HG03575 (cell line): Measurements from ENCODE around the gene LAMA5.

ENCODE experiments used
- ATAC-seq: cut with Tn5 transposase; IDR thresholded peaks from one replicate; pipeline ENCODE4 v1.9.1; 2021; ENCODE audit not compliant: unreplicated experiment, insufficient number of reproducible peaks, low FRiP score; ENCODE audit errors: extremely low read depth

The LAMA5 gene

GRCh38 chr20:62367136-62367632 is at the start of gene LAMA5:
Gene LAMA5, minus strand, starts transcription at chr20:62367312. Its CDS starts 67 bp downstream, at chr20:62367245.
- ATAC-seq, result no peak

GRCh38 chr20:62415354-62416111 is 48.4 kb upstream of the LAMA5 start:
- no peak for ATAC-seq

GRCh38 chr20:62413896-62414481 is 46.9 kb upstream of the LAMA5 start:
- ATAC-seq, result no peak

GRCh38 chr20:62413025-62413570 is 46.0 kb upstream of the LAMA5 start:
- no peak for ATAC-seq

DNA sequence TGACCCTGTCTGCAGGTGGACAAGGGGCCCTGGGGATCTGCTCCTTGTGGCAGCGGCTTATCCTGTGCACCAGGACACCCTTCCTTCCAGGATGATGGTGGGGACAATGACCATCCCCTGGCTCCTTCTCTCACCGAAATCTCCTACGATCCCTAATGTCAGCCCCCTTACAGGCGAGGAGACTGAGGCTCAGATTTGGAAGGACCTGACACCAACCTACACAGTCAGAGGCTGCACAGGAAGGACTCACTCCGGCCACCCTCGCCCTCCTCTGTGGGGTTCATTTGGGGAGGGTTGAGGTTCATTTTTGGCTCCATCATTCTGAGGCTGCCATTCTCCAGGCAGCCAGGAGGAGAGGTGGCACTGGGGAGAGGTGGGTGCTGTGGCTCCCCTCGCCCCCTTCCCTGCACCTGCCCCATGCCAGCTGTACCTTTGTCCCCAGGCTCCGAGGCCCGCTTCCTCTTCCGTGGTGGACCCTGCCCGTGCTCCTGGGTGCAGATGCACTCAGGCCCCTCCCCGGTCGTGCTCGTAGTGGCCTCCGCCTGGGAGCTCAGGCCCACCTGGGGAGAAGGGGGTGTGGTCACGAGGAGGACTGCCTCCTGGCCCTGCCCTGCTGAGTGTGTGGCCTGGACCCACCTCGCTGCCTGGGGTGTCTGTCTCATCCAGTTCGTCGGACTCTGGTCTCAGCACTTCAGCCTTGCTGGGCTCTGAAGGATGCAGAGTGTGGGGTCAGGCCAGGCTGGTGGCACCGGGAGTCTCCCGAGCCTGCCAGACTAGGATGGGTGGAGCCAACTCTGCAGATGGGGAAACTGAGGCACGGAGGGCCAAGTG is 45.3 kb upstream of the LAMA5 start:
- no peak for ATAC-seq

DNA sequence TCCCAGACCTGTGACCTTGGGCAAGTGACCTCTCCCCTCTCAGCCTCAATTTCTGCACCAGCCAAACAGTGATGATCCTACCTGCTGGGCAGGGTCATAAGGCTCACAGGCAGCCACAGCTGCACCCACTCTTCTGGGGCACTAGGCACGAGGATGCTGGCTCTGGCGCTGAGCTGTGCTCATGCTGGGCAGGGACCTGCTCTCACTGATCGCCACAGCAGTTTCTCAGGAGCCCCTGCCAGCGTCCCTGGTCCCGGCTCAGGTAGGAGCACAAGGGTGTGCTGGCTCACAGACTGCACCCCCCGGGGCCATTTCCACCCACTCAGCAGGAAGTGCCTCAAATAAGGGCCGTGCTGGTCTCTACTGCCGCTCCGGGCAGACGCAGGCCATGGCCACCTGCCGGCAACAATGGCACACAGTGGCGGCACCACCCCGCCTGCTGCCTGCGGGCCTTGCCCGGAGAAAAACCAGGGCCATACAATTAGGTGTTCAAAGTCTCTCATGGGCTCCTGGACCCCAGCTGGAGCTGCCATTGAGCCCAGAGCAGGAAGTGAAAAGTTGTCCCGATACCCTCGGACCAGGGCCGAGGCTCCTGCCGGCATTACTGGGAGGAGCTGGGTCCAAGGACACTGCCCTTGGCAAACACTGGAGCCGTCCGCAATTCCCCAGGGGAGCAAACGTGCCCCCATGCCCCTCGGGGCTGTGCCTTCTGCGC is 44.5 kb upstream of the LAMA5 start:
- ATAC-seq, result no peak

DNA sequence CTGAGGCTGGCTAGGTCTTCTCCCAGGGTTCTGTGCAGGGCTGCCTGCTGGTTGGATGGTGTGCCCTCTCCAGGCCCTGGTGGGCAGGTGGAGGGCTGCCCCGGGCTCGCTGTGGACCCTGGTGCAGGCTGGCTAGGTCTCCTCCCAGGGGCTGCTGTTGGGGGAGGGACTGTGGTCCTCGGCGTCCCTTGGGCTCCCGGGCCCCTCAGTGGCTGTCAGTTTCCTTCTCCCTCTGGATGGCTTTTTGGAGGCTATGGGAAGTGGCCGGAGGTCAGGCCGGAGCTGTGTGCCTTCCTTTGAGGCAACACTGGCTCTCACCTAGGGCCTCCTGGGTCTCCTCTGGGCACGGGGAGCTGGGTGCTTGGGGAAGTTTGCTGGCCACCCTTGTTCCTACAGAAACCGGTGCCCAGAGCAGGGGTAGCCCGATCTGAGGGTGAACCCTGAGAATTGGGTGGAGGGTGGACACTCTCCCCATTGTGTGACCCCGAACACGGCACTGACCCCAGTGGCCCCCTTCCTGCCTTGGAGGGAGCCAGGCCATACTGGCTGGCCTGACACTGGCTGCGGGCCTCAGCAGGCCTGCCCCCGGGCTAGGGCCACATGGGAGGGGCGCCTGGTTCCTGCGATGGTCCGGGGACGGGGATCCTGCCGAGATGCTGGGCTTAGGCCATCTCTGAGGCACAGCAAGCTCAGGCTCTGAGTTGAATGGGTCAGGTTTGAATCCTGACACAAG is 43.8 kb upstream of the LAMA5 start:
- ATAC-seq, result no peak

DNA sequence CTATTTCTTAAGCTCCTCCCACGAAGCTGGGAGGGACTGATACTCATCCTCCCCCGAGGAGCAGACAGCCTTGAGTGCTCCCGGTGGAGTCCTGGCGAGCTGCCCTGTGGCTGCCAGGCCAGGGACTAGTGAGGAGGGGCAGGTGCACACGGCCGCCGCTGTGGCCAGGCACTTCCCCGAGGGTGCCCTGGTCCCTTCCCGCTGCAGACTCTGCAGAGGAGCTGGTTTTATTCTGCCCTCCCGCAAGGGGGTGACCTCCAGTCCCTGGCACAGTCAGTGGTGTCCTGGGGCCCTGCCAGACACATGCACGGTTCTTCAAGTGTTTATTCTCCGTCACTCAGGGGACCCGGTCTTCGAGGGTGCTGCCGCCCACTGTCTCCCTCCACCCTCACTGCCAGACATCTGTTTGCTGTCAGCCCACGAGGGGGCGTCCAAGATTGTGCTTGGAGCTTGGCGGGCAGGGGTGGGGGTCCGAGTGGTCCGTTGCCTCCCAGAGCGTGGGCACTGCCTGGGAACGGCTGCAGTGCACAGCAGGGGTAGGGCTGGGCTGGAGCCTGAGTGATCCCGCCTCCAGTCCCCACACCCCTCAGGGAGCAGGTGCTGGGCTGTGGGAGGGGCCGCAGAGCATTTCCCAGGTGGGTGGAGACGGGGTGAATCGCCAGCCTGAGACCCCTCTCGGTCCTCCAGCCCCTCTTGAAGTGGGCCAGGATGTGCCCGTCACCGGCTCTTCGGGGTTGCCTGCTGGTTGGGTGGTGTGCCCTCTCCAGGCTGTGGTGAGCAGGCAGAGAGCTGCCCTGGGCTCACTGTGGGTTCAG is 43.0 kb upstream of the LAMA5 start:
- ATAC-seq, result no peak

- ATAC-seq, result no peak
These were observed 42.2 kb upstream of the LAMA5 start for GRCh38 chr20:62409086-62409853.

DNA sequence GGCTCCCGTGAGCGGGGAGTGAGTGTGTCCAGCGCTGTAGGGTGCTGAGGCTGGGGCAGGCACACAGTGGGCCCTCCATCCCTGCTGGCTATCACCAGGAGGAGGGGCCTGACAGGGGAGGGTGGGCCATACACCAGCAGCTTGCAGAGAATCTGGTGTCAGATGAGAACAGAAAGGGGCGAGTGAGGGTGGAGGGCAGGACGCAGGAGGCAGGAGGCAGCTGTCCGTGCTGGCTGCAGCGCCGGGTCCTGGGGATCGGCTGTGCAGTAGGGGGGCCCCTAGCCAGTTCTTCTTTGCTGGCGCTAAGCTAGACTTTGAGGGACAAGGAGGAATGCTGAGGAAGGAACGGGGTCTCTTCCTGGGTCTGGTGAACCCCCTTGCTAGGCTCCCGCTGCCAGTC is 41.5 kb upstream of the LAMA5 start:
- no peak for ATAC-seq

GRCh38 chr20:62408055-62408454 is 40.9 kb upstream of the LAMA5 start:
- no peak for ATAC-seq

- no peak for ATAC-seq
These were observed 40.3 kb upstream of the LAMA5 start, which contains the start of gene CABLES2 for GRCh38 chr20:62407221-62407992. Gene CABLES2, minus strand, starts transcription at chr20:62407285. Its CDS starts 9 bp downstream, at chr20:62407276.

DNA sequence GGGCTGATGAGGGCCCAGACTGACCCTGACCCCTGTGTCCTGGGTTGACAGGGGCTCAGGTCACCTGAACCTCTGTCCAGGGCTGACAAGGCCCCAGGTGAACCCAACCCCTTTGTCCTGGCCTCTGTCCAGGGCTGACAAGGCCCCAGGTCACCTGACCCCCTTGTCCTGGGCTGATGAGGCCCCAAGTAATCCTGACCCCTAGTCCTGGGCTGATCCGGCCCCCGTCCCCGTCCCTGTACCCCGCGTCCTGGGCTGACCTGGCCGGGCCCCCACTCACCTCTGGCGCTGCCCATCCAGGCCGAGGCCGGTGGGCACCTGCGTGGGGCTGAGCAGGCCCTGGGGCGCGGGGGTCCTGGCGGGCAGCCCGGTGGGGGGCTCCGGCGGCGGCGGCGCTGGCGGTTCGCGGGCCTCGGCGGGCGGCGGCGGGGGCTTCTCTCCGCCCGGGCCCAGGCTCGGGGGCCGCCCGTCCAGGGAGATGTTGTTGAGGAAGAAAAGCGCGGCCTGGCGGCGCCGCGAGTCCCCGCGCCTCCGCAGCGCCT is 39.6 kb upstream of the LAMA5 start:
- no peak for ATAC-seq

- ATAC-seq, result no peak
These were observed 38.9 kb upstream of the LAMA5 start for GRCh38 chr20:62405981-62406513.

GRCh38 chr20:62405108-62405980 is 38.2 kb upstream of the LAMA5 start:
- no peak for ATAC-seq
